Nephron progenitor cell (in vitro differentiated cells): ENCODE measurements around the gene CCR5AS.
A peak's percentile ranks its signal among the peaks of the same experiment; 100 is the strongest.

Source experiments
- DNase-seq: peaks from one replicate; pipeline ENCODE4 v3.0.0; 2021
- H3K27ac Mint-ChIP-seq: 2 replicates; pipeline ENCODE4 v1.8.0; 2021; ENCODE audit warnings: mild to moderate bottlenecking, moderate library complexity, mixed read lengths
- H3K27me3 Mint-ChIP-seq: 2 replicates; pipeline ENCODE4 v1.8.0; 2021; ENCODE audit warnings: mild to moderate bottlenecking, low read depth, mixed read lengths; ENCODE audit not compliant: poor library complexity
- H3K36me3 Mint-ChIP-seq: 2 replicates; pipeline ENCODE4 v1.8.0; 2021; ENCODE audit warnings: low read depth, mixed read lengths
- H3K4me1 Mint-ChIP-seq: 2 replicates; pipeline ENCODE4 v1.8.0; 2021; ENCODE audit warnings: mixed read lengths
- H3K4me3 Mint-ChIP-seq: 2 replicates; pipeline ENCODE4 v1.8.0; 2021; ENCODE audit warnings: mild to moderate bottlenecking, moderate library complexity, mixed read lengths
- H3K9me3 Mint-ChIP-seq: 2 replicates; pipeline ENCODE4 v1.8.0; 2021; ENCODE audit warnings: mild to moderate bottlenecking, moderate library complexity, mixed read lengths
- TF ChIP-seq, protein P1 (sequence below): fragments of 200-600 bp; sonication (generic); IDR thresholded peaks from 2 replicates; pipeline ENCODE4 v1.5.0; 2021; ENCODE audit warnings: antibody characterized with exemption

The CCR5AS gene

GRCh38 chr3:46420931-46421330, 14.1 kb upstream of the CCR5AS start:
- TF ChIP-seq, protein P1, sequence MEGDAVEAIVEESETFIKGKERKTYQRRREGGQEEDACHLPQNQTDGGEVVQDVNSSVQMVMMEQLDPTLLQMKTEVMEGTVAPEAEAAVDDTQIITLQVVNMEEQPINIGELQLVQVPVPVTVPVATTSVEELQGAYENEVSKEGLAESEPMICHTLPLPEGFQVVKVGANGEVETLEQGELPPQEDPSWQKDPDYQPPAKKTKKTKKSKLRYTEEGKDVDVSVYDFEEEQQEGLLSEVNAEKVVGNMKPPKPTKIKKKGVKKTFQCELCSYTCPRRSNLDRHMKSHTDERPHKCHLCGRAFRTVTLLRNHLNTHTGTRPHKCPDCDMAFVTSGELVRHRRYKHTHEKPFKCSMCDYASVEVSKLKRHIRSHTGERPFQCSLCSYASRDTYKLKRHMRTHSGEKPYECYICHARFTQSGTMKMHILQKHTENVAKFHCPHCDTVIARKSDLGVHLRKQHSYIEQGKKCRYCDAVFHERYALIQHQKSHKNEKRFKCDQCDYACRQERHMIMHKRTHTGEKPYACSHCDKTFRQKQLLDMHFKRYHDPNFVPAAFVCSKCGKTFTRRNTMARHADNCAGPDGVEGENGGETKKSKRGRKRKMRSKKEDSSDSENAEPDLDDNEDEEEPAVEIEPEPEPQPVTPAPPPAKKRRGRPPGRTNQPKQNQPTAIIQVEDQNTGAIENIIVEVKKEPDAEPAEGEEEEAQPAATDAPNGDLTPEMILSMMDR, result no peak
- Mint-ChIP-seq H3K27me3 (peaks cover 18% of the 10 kb centered on the region), H3K9me3 (no peaks in the 10 kb centered on the region), H3K4me1 (peaks cover 9% of the 10 kb centered on the region), H3K27ac (no peak overlapping the region), H3K4me3 (no peak overlapping the region), H3K36me3 (no peaks in the 10 kb centered on the region)
- no peak for DNase-seq

DNA sequence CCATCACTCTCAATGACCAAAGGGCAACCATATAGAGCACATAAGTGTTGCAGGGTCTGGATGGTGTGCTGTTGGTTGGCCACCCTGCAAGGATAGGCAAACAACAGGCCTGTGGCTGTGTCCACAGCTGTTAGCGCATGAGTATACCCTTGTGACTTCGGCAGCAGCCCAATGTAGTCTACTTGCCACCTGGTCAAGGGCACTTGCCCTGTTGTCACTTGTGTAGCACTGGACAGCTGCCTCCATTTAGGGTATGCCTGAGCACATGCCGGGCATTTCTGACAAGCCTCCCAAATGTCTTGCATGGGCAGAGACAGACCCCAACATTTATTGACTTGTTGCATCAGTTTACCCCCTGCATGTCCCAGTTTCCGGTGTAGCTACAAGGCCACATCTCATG, 12.9 kb upstream of the CCR5AS start:
- peaks cover 18% of the 10 kb centered on the region for H3K27me3 Mint-ChIP-seq
- no peak overlapping the region for H3K4me3 Mint-ChIP-seq
- DNase-seq, result no peak
- no peaks in the 10 kb centered on the region for H3K36me3 Mint-ChIP-seq
- H3K27ac Mint-ChIP-seq, result no peak overlapping the region
- TF ChIP-seq, protein P1, result no peak
- peaks cover 9% of the 10 kb centered on the region for H3K4me1 Mint-ChIP-seq
- no peaks in the 10 kb centered on the region for H3K9me3 Mint-ChIP-seq

DNA sequence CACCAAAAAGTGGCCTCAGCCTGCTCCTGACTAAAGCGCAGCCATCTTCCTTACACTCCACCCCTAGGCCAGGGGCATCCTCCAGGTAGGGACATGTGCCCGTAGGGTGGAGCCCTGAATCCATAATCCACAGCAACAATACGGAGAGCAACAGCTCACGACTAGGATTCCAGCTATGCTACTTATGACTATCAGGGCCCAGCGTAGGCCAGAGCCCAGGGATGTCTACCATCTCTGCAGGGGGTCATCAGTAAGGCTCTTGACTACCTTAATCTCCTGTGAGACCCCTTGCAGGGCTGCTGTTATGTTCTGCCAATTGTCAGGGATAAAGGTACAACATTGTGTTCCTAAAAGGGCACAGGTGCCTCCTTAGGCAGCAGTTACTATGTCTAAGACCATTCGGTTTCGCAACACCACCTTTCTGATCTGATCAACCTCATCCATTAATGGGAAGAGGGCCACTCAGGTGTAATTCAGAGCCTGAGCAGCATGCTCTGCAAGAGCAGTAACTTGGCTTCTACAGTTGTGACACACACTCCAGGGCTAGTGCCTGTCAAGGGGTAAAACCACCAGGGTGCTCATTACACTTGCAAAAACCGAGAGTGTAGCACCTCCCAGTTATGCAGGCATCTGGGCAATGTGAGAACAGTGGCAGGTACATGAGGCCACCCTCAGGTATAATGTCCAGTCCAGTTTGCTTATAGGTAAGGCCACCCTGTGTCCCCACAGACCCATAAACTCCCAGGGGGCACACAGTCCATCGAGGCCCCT, 11.2 kb upstream of the CCR5AS start:
- no peak overlapping the region for H3K27ac Mint-ChIP-seq
- TF ChIP-seq, protein P1, result no peak
- DNase-seq, result no peak
- no peaks in the 10 kb centered on the region for H3K36me3 Mint-ChIP-seq
- peaks cover 9% of the 10 kb centered on the region for H3K4me1 Mint-ChIP-seq
- no peak overlapping the region for H3K4me3 Mint-ChIP-seq
- H3K9me3 Mint-ChIP-seq, result no peaks in the 10 kb centered on the region
- peaks cover 15% of the 10 kb centered on the region for H3K27me3 Mint-ChIP-seq

- TF ChIP-seq, protein P1, result no peak
- Mint-ChIP-seq H3K27ac (peak overlapping the region; percentile 29), H3K9me3 (no peaks in the 10 kb centered on the region), H3K36me3 (no peaks in the 10 kb centered on the region), H3K4me3 (no peak overlapping the region), H3K27me3 (peaks cover 17% of the 10 kb centered on the region), H3K4me1 (peaks cover 9% of the 10 kb centered on the region)
- no peak for DNase-seq
These were observed 10.1 kb upstream of the CCR5AS start for GRCh38 chr3:46416811-46417510.

GRCh38 chr3:46416125-46416810, 9.4 kb upstream of the CCR5AS start:
- no peaks in the 10 kb centered on the region for H3K9me3 Mint-ChIP-seq
- TF ChIP-seq, protein P1, result no peak
- no peaks in the 10 kb centered on the region for H3K36me3 Mint-ChIP-seq
- peaks cover 9% of the 10 kb centered on the region for H3K4me1 Mint-ChIP-seq
- H3K4me3 Mint-ChIP-seq, result no peak overlapping the region
- DNase-seq, result no peak
- no peak overlapping the region for H3K27ac Mint-ChIP-seq
- peaks cover 17% of the 10 kb centered on the region for H3K27me3 Mint-ChIP-seq
